Femur (tissue), 1 donor: ENCODE measurements around the gene TNFAIP8L3.

Experiments
- DNase-seq: peaks from one replicate; pipeline ENCODE4 v3.0.0-alpha.2; 2017

TNFAIP8L3 gene

GRCh38 chr15:51089041-51089440 lies 5.7 kb downstream of the TNFAIP8L3 start:
- DNase-seq = no peak

- no peak for DNase-seq
Measured at GRCh38 chr15:51088585-51088984, 6.1 kb downstream of the TNFAIP8L3 start.

- no peak for DNase-seq
Measured at GRCh38 chr15:51087513-51087912, 7.2 kb downstream of the TNFAIP8L3 start.

GRCh38 chr15:51086409-51086808 lies 8.3 kb downstream of the TNFAIP8L3 start:
- DNase-seq = no peak

GRCh38 chr15:51085764-51086163 lies 8.9 kb downstream of the TNFAIP8L3 start:
- no peak for DNase-seq

- no peak for DNase-seq
Measured at GRCh38 chr15:51083641-51084166, 11.0 kb downstream of the TNFAIP8L3 start.

- DNase-seq = no peak
Measured at GRCh38 chr15:51082246-51082645, 12.5 kb downstream of the TNFAIP8L3 start.

- DNase-seq = no peak
Measured at GRCh38 chr15:51080286-51080685, 14.4 kb downstream of the TNFAIP8L3 start.

GRCh38 chr15:51079226-51079625 lies 15.5 kb downstream of the TNFAIP8L3 start:
- DNase-seq = no peak

- DNase-seq = peak; percentile 88
Measured at GRCh38 chr15:51077221-51078153, 17.2 kb downstream of the TNFAIP8L3 start.

- DNase-seq = no peak
Measured at GRCh38 chr15:51076524-51077220, 18.0 kb downstream of the TNFAIP8L3 start.

GRCh38 chr15:51075826-51076523 lies 18.7 kb downstream of the TNFAIP8L3 start:
- DNase-seq = no peak

- DNase-seq = no peak
Measured at GRCh38 chr15:51075364-51075763, 19.3 kb downstream of the TNFAIP8L3 start.

- no peak for DNase-seq
Measured at GRCh38 chr15:51074926-51075325, 19.8 kb downstream of the TNFAIP8L3 start.

- DNase-seq = no peak
Measured at GRCh38 chr15:51071578-51071977, 23.1 kb downstream of the TNFAIP8L3 start.

- DNase-seq = no peak
Measured at GRCh38 chr15:51069983-51070382, 24.7 kb downstream of the TNFAIP8L3 start.

GRCh38 chr15:51067510-51067909 lies 27.2 kb downstream of the TNFAIP8L3 start:
- DNase-seq = no peak

GRCh38 chr15:51065781-51066180 lies 28.9 kb downstream of the TNFAIP8L3 start:
- DNase-seq = no peak

- DNase-seq = no peak
Measured at GRCh38 chr15:51065261-51065660, 29.4 kb downstream of the TNFAIP8L3 start.

- no peak for DNase-seq
Measured at GRCh38 chr15:51062736-51063135, 32.0 kb downstream of the TNFAIP8L3 start.

- DNase-seq = no peak
Measured at GRCh38 chr15:51060030-51060673, 34.6 kb downstream of the TNFAIP8L3 start.

GRCh38 chr15:51054535-51054934 lies 40.2 kb downstream of the TNFAIP8L3 start:
- DNase-seq = no peak

GRCh38 chr15:51053571-51053970 lies 41.1 kb downstream of the TNFAIP8L3 start:
- DNase-seq = no peak
